HEK293 (cell line): ENCODE data around the gene SYNC.

ENCODE experiments used
- HOXA7 ChIP-seq: sonication (generic); formaldehyde crosslinking; IDR thresholded peaks from 2 replicates; pipeline ENCODE4 v1.8.1; 2022; ENCODE audit warnings: missing genetic modification reagents, borderline replicate concordance
- IKZF3 ChIP-seq: fragments of 450-650 bp; IDR thresholded peaks from 2 replicates; pipeline ENCODE4 v1.5.0; 2018; ENCODE audit warnings: missing biosample characterization, mild to moderate bottlenecking, missing genetic modification characterization, moderate library complexity
- REPIN1 ChIP-seq: fragments of 450-650 bp; formaldehyde crosslinking; IDR thresholded peaks from 2 replicates; pipeline ENCODE4 v1.5.1; 2017; ENCODE audit warnings: missing biosample characterization, missing genetic modification characterization, low read depth
- SALL2 ChIP-seq: fragments of 450-650 bp; formaldehyde crosslinking; IDR thresholded peaks from 2 replicates; pipeline ENCODE4 v1.5.0; 2017; ENCODE audit warnings: missing biosample characterization, mild to moderate bottlenecking, missing genetic modification characterization, borderline replicate concordance
- TRIM28 ChIP-seq: IDR thresholded peaks from 2 replicates; pipeline ENCODE4 v1.6.1; 2011; ENCODE audit warnings: low read length, control low read depth, borderline replicate concordance
- ZBTB8A ChIP-seq: fragments of 450-650 bp; formaldehyde crosslinking; IDR thresholded peaks from 2 replicates; pipeline ENCODE4 v1.5.1; 2016; ENCODE audit warnings: missing biosample characterization, missing genetic modification characterization
- ZEB2 ChIP-seq: fragments of 450-650 bp; formaldehyde crosslinking; IDR thresholded peaks from 2 replicates; pipeline ENCODE4 v1.5.1; 2016; ENCODE audit warnings: missing biosample characterization, missing genetic modification characterization
- ZFP69B ChIP-seq: fragments of 450-650 bp; formaldehyde crosslinking; IDR thresholded peaks from 2 replicates; pipeline ENCODE4 v1.5.1; 2016; ENCODE audit warnings: missing biosample characterization, missing genetic modification characterization
- ZNF114 ChIP-seq: fragments of 450-650 bp; formaldehyde crosslinking; IDR thresholded peaks from 2 replicates; pipeline ENCODE4 v1.5.0; 2017; ENCODE audit warnings: missing biosample characterization, missing genetic modification characterization
- ZNF121 ChIP-seq: fragments of 450-650 bp; formaldehyde crosslinking; IDR thresholded peaks from 2 replicates; pipeline ENCODE4 v1.5.1; 2016; ENCODE audit warnings: missing biosample characterization, missing genetic modification characterization
- ZNF19 ChIP-seq: fragments of 450-650 bp; formaldehyde crosslinking; IDR thresholded peaks from 2 replicates; pipeline ENCODE4; 2016; ENCODE audit warnings: missing biosample characterization, missing genetic modification characterization, low read depth
- ZNF221 ChIP-seq: fragments of 450-650 bp; formaldehyde crosslinking; IDR thresholded peaks from 2 replicates; pipeline ENCODE4 v1.5.1; 2017; ENCODE audit warnings: missing biosample characterization, missing genetic modification characterization, borderline replicate concordance
- ZNF302 ChIP-seq: fragments of 450-650 bp; formaldehyde crosslinking; IDR thresholded peaks from 2 replicates; pipeline ENCODE4 v1.5.1; 2016; ENCODE audit warnings: missing biosample characterization, missing genetic modification characterization, low read depth
- ZNF350 ChIP-seq: fragments of 450-650 bp; formaldehyde crosslinking; IDR thresholded peaks from 2 replicates; pipeline ENCODE4 v1.5.0; 2017; ENCODE audit warnings: missing biosample characterization, mild to moderate bottlenecking, missing genetic modification characterization
- ZNF354C ChIP-seq: fragments of 450-650 bp; formaldehyde crosslinking; IDR thresholded peaks from 2 replicates; pipeline ENCODE4 v1.5.1; 2016; ENCODE audit warnings: missing biosample characterization, missing genetic modification characterization, low read depth, borderline replicate concordance
- ZNF391 ChIP-seq: fragments of 450-650 bp; formaldehyde crosslinking; IDR thresholded peaks from 2 replicates; pipeline ENCODE4 v1.5.1; 2016; ENCODE audit warnings: low read depth, missing biosample characterization, missing genetic modification characterization, borderline replicate concordance
- ZNF423 ChIP-seq: fragments of 450-650 bp; formaldehyde crosslinking; IDR thresholded peaks from 2 replicates; pipeline ENCODE4 v1.5.1; 2016; ENCODE audit warnings: missing biosample characterization, missing genetic modification characterization
- ZNF514 ChIP-seq: fragments of 450-650 bp; formaldehyde crosslinking; IDR thresholded peaks from 2 replicates; pipeline ENCODE4 v1.5.1; 2016; ENCODE audit warnings: missing biosample characterization, missing genetic modification characterization
- ZNF548 ChIP-seq: fragments of 450-650 bp; formaldehyde crosslinking; IDR thresholded peaks from 2 replicates; pipeline ENCODE4 v1.5.1; 2016; ENCODE audit warnings: missing biosample characterization, missing genetic modification characterization
- ZNF580 ChIP-seq: fragments of 450-650 bp; formaldehyde crosslinking; IDR thresholded peaks from 2 replicates; pipeline ENCODE4 v1.5.1; 2016; ENCODE audit warnings: missing biosample characterization, missing genetic modification characterization
- ZNF645 ChIP-seq: fragments of 450-650 bp; formaldehyde crosslinking; IDR thresholded peaks from 2 replicates; pipeline ENCODE4; 2016; ENCODE audit warnings: missing biosample characterization, missing genetic modification characterization
- ZNF747 ChIP-seq: fragments of 450-650 bp; formaldehyde crosslinking; IDR thresholded peaks from 2 replicates; pipeline ENCODE4 v1.5.1; 2016; ENCODE audit warnings: missing biosample characterization, missing genetic modification characterization
- TF ChIP-seq, protein P1 (sequence below): fragments of 450-650 bp; formaldehyde crosslinking; IDR thresholded peaks from 2 replicates; pipeline ENCODE4 v1.5.1; 2016; ENCODE audit warnings: missing biosample characterization, missing genetic modification characterization, borderline replicate concordance
- TF ChIP-seq, protein P2 (sequence below): fragments of 450-650 bp; formaldehyde crosslinking; IDR thresholded peaks from 2 replicates; pipeline ENCODE4 v1.5.1; 2017; ENCODE audit warnings: missing biosample characterization, mild to moderate bottlenecking, missing genetic modification characterization, moderate library complexity
- TF ChIP-seq, protein P3 (sequence below): fragments of 450-650 bp; formaldehyde crosslinking; IDR thresholded peaks from 2 replicates; pipeline ENCODE4 v1.5.1; 2016; ENCODE audit warnings: missing biosample characterization, missing genetic modification characterization
- TF ChIP-seq, protein P4 (sequence below): fragments of 450-650 bp; formaldehyde crosslinking; IDR thresholded peaks from 2 replicates; pipeline ENCODE4 v1.5.1; 2017; ENCODE audit warnings: missing biosample characterization, missing genetic modification characterization
- TF ChIP-seq, protein P5 (sequence below): fragments of 450-650 bp; formaldehyde crosslinking; IDR thresholded peaks from 2 replicates; pipeline ENCODE4 v1.5.1; 2016; ENCODE audit warnings: missing biosample characterization, missing genetic modification characterization

Gene SYNC

DNA sequence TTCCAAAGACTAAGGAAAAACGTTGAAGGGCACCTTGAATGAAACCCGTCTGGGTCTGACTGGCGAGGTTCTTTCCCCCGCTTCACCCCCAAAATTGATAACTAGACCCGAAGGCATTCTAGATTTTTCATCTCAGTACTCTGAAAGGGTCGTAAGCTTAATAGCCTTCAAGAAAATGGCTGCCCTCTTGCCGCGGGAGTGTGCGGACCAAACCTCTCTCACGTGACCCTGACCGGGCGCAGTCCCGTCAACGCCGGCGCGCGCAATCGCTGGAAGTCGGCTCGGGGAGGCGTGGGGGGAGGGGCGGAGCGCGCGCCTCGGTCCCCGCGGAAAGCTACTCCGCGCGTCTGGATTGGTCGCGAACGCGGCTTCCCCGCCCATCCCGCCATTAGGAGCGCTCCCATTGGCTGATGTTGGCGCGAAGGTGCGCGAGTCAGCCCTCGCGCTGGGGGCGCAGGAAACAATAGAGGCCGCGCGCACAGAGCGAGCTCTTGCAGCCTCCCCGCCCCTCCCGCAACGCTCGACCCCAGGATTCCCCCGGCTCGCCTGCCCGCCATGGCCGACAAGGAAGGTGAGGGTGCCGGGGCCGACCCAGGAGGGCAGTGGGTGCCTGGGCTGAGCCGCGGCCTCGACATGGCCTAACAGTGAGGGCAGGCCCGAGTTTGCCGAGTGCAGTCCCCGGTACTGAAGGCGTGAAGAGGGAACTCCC, 51.7 kb downstream of the SYNC start, which contains the start of gene RBBP4 (continued):
- TF ChIP-seq ZNF514 (tag by site-specific recombination) (no peak), ZNF354C (tag by site-specific recombination) (no peak), ZEB2 (tag by site-specific recombination) (peak; percentile 95), ZNF302 (tag by site-specific recombination) (no peak), ZFP69B (no peak), ZNF114 (tag by site-specific recombination) (no peak), REPIN1 (tag by site-specific recombination) (no peak), ZNF645 (no peak), ZNF391 (no peak), ZNF747 (tag by site-specific recombination) (no peak), ZNF580 (tag by site-specific recombination) (0 out of 2 replicates have a peak, but pooled peaks have one; percentile 8), HOXA7 (CRISPR knock-in tag) (no peak), ZNF121 (tag by site-specific recombination) (no peak), ZNF19 (no peak), ZNF423 (tag by site-specific recombination) (peak; percentile 79), IKZF3 (tag by site-specific recombination) (no peak), ZNF221 (tag by site-specific recombination) (no peak), ZNF548 (no peak), ZNF350 (tag by site-specific recombination) (no peak), ZBTB8A (tag by site-specific recombination) (peak; percentile 61), SALL2 (tag by site-specific recombination) (no peak), TRIM28 (no peak)
- TF ChIP-seq, protein P1, sequence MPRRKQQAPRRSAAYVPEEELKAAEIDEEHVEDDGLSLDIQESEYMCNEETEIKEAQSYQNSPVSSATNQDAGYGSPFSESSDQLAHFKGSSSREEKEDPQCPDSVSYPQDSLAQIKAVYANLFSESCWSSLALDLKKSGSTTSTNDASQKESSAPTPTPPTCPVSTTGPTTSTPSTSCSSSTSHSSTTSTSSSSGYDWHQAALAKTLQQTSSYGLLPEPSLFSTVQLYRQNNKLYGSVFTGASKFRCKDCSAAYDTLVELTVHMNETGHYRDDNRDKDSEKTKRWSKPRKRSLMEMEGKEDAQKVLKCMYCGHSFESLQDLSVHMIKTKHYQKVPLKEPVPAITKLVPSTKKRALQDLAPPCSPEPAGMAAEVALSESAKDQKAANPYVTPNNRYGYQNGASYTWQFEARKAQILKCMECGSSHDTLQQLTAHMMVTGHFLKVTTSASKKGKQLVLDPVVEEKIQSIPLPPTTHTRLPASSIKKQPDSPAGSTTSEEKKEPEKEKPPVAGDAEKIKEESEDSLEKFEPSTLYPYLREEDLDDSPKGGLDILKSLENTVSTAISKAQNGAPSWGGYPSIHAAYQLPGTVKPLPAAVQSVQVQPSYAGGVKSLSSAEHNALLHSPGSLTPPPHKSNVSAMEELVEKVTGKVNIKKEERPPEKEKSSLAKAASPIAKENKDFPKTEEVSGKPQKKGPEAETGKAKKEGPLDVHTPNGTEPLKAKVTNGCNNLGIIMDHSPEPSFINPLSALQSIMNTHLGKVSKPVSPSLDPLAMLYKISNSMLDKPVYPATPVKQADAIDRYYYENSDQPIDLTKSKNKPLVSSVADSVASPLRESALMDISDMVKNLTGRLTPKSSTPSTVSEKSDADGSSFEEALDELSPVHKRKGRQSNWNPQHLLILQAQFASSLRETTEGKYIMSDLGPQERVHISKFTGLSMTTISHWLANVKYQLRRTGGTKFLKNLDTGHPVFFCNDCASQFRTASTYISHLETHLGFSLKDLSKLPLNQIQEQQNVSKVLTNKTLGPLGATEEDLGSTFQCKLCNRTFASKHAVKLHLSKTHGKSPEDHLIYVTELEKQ (tag by site-specific recombination) = 0 out of 2 replicates have a peak, but pooled peaks have one; percentile 33
- TF ChIP-seq, protein P2, sequence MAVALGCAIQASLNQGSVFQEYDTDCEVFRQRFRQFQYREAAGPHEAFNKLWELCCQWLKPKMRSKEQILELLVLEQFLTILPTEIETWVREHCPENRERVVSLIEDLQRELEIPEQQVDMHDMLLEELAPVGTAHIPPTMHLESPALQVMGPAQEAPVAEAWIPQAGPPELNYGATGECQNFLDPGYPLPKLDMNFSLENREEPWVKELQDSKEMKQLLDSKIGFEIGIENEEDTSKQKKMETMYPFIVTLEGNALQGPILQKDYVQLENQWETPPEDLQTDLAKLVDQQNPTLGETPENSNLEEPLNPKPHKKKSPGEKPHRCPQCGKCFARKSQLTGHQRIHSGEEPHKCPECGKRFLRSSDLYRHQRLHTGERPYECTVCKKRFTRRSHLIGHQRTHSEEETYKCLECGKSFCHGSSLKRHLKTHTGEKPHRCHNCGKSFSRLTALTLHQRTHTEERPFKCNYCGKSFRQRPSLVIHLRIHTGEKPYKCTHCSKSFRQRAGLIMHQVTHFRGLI = peak; percentile 45; the same call in 1 of the 2 replicates
- TF ChIP-seq, protein P3, sequence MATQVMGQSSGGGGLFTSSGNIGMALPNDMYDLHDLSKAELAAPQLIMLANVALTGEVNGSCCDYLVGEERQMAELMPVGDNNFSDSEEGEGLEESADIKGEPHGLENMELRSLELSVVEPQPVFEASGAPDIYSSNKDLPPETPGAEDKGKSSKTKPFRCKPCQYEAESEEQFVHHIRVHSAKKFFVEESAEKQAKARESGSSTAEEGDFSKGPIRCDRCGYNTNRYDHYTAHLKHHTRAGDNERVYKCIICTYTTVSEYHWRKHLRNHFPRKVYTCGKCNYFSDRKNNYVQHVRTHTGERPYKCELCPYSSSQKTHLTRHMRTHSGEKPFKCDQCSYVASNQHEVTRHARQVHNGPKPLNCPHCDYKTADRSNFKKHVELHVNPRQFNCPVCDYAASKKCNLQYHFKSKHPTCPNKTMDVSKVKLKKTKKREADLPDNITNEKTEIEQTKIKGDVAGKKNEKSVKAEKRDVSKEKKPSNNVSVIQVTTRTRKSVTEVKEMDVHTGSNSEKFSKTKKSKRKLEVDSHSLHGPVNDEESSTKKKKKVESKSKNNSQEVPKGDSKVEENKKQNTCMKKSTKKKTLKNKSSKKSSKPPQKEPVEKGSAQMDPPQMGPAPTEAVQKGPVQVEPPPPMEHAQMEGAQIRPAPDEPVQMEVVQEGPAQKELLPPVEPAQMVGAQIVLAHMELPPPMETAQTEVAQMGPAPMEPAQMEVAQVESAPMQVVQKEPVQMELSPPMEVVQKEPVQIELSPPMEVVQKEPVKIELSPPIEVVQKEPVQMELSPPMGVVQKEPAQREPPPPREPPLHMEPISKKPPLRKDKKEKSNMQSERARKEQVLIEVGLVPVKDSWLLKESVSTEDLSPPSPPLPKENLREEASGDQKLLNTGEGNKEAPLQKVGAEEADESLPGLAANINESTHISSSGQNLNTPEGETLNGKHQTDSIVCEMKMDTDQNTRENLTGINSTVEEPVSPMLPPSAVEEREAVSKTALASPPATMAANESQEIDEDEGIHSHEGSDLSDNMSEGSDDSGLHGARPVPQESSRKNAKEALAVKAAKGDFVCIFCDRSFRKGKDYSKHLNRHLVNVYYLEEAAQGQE (tag by site-specific recombination) = 0 out of 2 replicates have a peak, but pooled peaks have one; percentile 22
- TF ChIP-seq, protein P4, sequence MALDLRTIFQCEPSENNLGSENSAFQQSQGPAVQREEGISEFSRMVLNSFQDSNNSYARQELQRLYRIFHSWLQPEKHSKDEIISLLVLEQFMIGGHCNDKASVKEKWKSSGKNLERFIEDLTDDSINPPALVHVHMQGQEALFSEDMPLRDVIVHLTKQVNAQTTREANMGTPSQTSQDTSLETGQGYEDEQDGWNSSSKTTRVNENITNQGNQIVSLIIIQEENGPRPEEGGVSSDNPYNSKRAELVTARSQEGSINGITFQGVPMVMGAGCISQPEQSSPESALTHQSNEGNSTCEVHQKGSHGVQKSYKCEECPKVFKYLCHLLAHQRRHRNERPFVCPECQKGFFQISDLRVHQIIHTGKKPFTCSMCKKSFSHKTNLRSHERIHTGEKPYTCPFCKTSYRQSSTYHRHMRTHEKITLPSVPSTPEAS = peak; percentile 61; the same call in 1 of the 2 replicates
- TF ChIP-seq, protein P5, sequence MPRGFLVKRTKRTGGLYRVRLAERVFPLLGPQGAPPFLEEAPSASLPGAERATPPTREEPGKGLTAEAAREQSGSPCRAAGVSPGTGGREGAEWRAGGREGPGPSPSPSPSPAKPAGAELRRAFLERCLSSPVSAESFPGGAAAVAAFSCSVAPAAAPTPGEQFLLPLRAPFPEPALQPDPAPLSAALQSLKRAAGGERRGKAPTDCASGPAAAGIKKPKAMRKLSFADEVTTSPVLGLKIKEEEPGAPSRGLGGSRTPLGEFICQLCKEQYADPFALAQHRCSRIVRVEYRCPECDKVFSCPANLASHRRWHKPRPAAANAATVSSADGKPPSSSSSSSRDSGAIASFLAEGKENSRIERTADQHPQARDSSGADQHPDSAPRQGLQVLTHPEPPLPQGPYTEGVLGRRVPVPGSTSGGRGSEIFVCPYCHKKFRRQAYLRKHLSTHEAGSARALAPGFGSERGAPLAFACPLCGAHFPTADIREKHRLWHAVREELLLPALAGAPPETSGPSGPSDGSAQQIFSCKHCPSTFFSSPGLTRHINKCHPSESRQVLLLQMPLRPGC = peak; percentile 77
